Measurements from ENCODE around the gene BNIP3. TPM values are rescaled to one million over a fixed set of nuclear protein-coding genes. Genes with fewer than 3 reads are reported as not detected.

The BNIP3 gene
- total and polyA plus RNA-seq, 2 of the 13 experiments (the other 11 are each of a cell fraction or from before 2014, with no cell fraction given): 73.7 to 223 TPM

- no peak for TF ChIP-seq ZNF761 (CRISPR knock-in tag; conservative IDR thresholded peaks at IDR 0.05)
- no peak for TF ChIP-seq ZBTB8A (CRISPR knock-in tag; IDR thresholded peaks at IDR 0.05; ENCODE audit: borderline replicate concordance, low read depth)
- no peak for TF ChIP-seq ZNF570 (CRISPR knock-in tag; IDR thresholded peaks at IDR 0.05; ENCODE audit: borderline replicate concordance)
- 0 out of 2 replicates have a peak, but pooled peaks have one; percentile 12 for TF ChIP-seq RARA (CRISPR knock-in tag; IDR thresholded peaks at IDR 0.05)
- 0 out of 2 replicates have a peak, but pooled peaks have one; percentile 26 for TF ChIP-seq ZNF317 (CRISPR knock-in tag; IDR thresholded peaks at IDR 0.05)
- peak; percentile 20; the same call in 1 of the 2 replicates for TF ChIP-seq ZGPAT (CRISPR knock-in tag; IDR thresholded peaks at IDR 0.05)
- 0 out of 2 replicates have a peak, but pooled peaks have one; percentile 27 for TF ChIP-seq SALL1 (CRISPR knock-in tag; IDR thresholded peaks at IDR 0.05)
- TF ChIP-seq, protein P1, sequence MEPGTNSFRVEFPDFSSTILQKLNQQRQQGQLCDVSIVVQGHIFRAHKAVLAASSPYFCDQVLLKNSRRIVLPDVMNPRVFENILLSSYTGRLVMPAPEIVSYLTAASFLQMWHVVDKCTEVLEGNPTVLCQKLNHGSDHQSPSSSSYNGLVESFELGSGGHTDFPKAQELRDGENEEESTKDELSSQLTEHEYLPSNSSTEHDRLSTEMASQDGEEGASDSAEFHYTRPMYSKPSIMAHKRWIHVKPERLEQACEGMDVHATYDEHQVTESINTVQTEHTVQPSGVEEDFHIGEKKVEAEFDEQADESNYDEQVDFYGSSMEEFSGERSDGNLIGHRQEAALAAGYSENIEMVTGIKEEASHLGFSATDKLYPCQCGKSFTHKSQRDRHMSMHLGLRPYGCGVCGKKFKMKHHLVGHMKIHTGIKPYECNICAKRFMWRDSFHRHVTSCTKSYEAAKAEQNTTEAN (CRISPR knock-in tag; conservative IDR thresholded peaks at IDR 0.05): no peak
- TF ChIP-seq CAMTA2 (CRISPR knock-in tag; IDR thresholded peaks at IDR 0.05; ENCODE audit: borderline replicate concordance): no peak
- no peak for TF ChIP-seq SIX1 (CRISPR knock-in tag; IDR thresholded peaks at IDR 0.05; ENCODE audit: borderline replicate concordance)
- no peak for TF ChIP-seq RAD21 (CRISPR knock-in tag; IDR thresholded peaks at IDR 0.05)
- TF ChIP-seq AGO1 (IDR thresholded peaks at IDR 0.05; ENCODE audit: low read depth, low read length, poor library complexity, severe bottlenecking): peak; percentile 32
- TF ChIP-seq, protein P2, sequence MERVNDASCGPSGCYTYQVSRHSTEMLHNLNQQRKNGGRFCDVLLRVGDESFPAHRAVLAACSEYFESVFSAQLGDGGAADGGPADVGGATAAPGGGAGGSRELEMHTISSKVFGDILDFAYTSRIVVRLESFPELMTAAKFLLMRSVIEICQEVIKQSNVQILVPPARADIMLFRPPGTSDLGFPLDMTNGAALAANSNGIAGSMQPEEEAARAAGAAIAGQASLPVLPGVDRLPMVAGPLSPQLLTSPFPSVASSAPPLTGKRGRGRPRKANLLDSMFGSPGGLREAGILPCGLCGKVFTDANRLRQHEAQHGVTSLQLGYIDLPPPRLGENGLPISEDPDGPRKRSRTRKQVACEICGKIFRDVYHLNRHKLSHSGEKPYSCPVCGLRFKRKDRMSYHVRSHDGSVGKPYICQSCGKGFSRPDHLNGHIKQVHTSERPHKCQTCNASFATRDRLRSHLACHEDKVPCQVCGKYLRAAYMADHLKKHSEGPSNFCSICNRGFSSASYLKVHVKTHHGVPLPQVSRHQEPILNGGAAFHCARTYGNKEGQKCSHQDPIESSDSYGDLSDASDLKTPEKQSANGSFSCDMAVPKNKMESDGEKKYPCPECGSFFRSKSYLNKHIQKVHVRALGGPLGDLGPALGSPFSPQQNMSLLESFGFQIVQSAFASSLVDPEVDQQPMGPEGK (CRISPR knock-in tag; IDR thresholded peaks at IDR 0.05): peak; percentile 44
- no peak for TF ChIP-seq PHB2 (IDR thresholded peaks at IDR 0.05; ENCODE audit: partially characterized antibody)
- peak in 1 of 2 experiments; percentile 48; a peak in 2 of 4 replicates for TF ChIP-seq KLF16 (CRISPR knock-in tag; IDR thresholded peaks at IDR 0.05)
- TF ChIP-seq SCMH1 (CRISPR knock-in tag; IDR thresholded peaks at IDR 0.05; ENCODE audit: borderline replicate concordance): no peak
- 0 out of 2 replicates have a peak, but pooled peaks have one; percentile 21 for TF ChIP-seq FOXA3 (CRISPR knock-in tag; IDR thresholded peaks at IDR 0.05)
- TF ChIP-seq NONO (IDR thresholded peaks at IDR 0.05): no peak
- 0 out of 2 replicates have a peak, but pooled peaks have one; percentile 42 for TF ChIP-seq NONO (CRISPR knock-in tag; conservative IDR thresholded peaks at IDR 0.05)
- no peak for TF ChIP-seq PCBP2 (optimal IDR thresholded peaks at IDR 0.05; ENCODE audit: low read depth, low read length, poor library complexity, severe bottlenecking)
- TF ChIP-seq PHF8 (CRISPR knock-in tag; IDR thresholded peaks at IDR 0.05): 0 out of 2 replicates have a peak, but pooled peaks have one; percentile 33
- 0 out of 2 replicates have a peak, but pooled peaks have one; percentile 8 for TF ChIP-seq BHLHE40 (IDR thresholded peaks at IDR 0.05; ENCODE audit: low read length)
- 0 out of 2 replicates have a peak, but pooled peaks have one; percentile 8 for TF ChIP-seq ZNF12 (CRISPR knock-in tag; IDR thresholded peaks at IDR 0.05)
- no peak for TF ChIP-seq ZNF652 (CRISPR knock-in tag; IDR thresholded peaks at IDR 0.05; ENCODE audit: borderline replicate concordance, low read depth)
- TF ChIP-seq KDM2A (CRISPR knock-in tag; IDR thresholded peaks at IDR 0.05; ENCODE audit: borderline replicate concordance, low read depth): peak; percentile 61; the same call in 1 of the 2 replicates
- no peak for TF ChIP-seq NR2F6 (IDR thresholded peaks at IDR 0.05)
- peak; percentile 46; the same call in 1 of the 2 replicates for TF ChIP-seq NR2F6 (CRISPR knock-in tag; IDR thresholded peaks at IDR 0.05)
- no peak for TF ChIP-seq ZNF264 (CRISPR knock-in tag; IDR thresholded peaks at IDR 0.05)
Measured at GRCh38 chr10:131979821-131980270, 1.9 kb downstream of the BNIP3 start (continued).

Measured in HepG2 (cell line).